Lung (tissue), 12 donors: Measurements from ENCODE around the gene NLN. TPM values are rescaled to one million over a fixed set of nuclear protein-coding genes. Genes with fewer than 3 reads are reported as not detected.
A peak's percentile ranks its signal among the peaks of the same experiment; 100 is the strongest.

Experiments
- ATAC-seq: fragments of 200-7000 bp; cut with Tn5 transposase; one replicate; pipeline ENCODE4 v1.9.1; 2020; ENCODE audit warnings: moderate number of reproducible peaks; ENCODE audit not compliant: insufficient read depth, low FRiP score
- DNase-seq, 3 donors: peaks; one replicate each; pipeline ENCODE4 v3.0.0-alpha.2; 2013 to 2017
- H3K27ac ChIP-seq, 2 donors: one replicate each; pipeline ENCODE4 v1.5.1; 2013; ENCODE audit warnings: mild to moderate bottlenecking in 2 of 2, moderate library complexity in 2 of 2, control low read depth in 1 of 2, inconsistent platforms in 1 of 2, low read depth in 1 of 2, low read length in 1 of 2
- H3K27me3 ChIP-seq, 3 donors: one replicate each; pipeline ENCODE4 v1.5.1; 2013; ENCODE audit warnings: low read length in 2 of 3; ENCODE audit not compliant: control insufficient read depth in 3 of 3, insufficient read depth in 3 of 3
- H3K36me3 ChIP-seq, 4 donors: one replicate each; pipeline ENCODE4 v1.5.1; 2013; ENCODE audit warnings: low read length in 4 of 4, mild to moderate bottlenecking in 1 of 4, moderate library complexity in 1 of 4; ENCODE audit not compliant: control insufficient read depth in 4 of 4, insufficient read depth in 4 of 4
- H3K4me1 ChIP-seq, 5 donors: one replicate each; pipeline ENCODE4 v1.5.1; 2013; ENCODE audit warnings: low read length in 5 of 5, mild to moderate bottlenecking in 2 of 5, moderate library complexity in 1 of 5; ENCODE audit not compliant: control insufficient read depth in 5 of 5, insufficient read depth in 5 of 5
- H3K4me3 ChIP-seq: one replicate; pipeline ENCODE4 v1.5.1; 2013; ENCODE audit warnings: mild to moderate bottlenecking, control low read depth, moderate library complexity
- H3K9ac ChIP-seq, 2 donors: one replicate each; pipeline ENCODE4 v1.5.1; 2013; ENCODE audit warnings: low read length in 2 of 2, control low read depth in 1 of 2; ENCODE audit not compliant: insufficient read depth in 1 of 2
- H3K9me3 ChIP-seq, 4 donors: one replicate each; pipeline ENCODE4 v1.5.1; 2013; ENCODE audit warnings: low read length in 3 of 4, mild to moderate bottlenecking in 1 of 4, moderate library complexity in 1 of 4; ENCODE audit not compliant: control insufficient read depth in 4 of 4, insufficient read depth in 3 of 4
- WGBS, 2 donors: extraction: QIAGEN DNeasy Blood & Tissue Kit; methylation state at CpG; one replicate each; pipeline ENCODE4 v1.1.7; 2013; 5-methylcytosine and 5-hydroxymethylcytosine counted together
- polyA plus RNA-seq, 2 donors: library from polyadenylated mRNA; stranded (reverse); fragments of 200-250 nt; gene quantifications; one replicate each; pipeline ENCODE4 v1.2.1, GENCODE V29; 2013
- total RNA-seq, 2 donors: library from RNA; depleted of rRNA in 1 of 2; stranded (reverse); fragments of >200 nt in 1 of 2; gene quantifications; one replicate each; pipeline ENCODE4 v1.2.1, GENCODE V29; 2014 to 2021
- TF ChIP-seq, protein P1 (sequence below): IDR thresholded peaks from 2 replicates; pipeline ENCODE4 v1.5.1; 2012; ENCODE audit warnings: mild to moderate bottlenecking; ENCODE audit errors: control extremely low read depth, extremely low read depth
- donor health status: control.
- donor health status: control.
- donor health status: Bipolar disorder and iron deficiency.
- donor health status: healthy.
- donor health status: DM: yes; HTN: yes; CAD: no.

The NLN gene
- total and polyA plus RNA-seq, 4 donors, result 2.9 to 21.3 (median 11.8) TPM

DNA sequence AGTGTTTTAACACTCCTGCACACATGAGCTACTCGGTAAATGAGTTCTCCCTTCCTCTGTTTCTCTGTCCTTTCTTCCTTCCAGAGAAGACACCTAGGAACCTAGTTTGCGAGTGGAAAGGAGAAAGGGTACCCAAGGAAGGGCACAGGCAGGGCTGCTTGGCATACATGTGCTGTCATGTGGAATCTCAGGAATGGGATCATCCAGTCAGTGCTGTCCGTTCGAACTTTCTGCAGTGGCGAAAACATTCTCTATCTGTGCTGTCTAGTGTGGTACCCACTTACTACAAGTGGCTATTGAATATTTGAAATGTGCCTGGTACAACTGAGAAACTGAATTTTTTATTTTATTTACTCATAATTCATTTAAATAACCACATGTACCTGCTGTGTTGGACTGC lies 28.0 kb downstream of the NLN start:
- DNase-seq (no peak), ATAC-seq (no peak)
- Histone ChIP-seq H3K9me3 (no peaks in the 10 kb centered on the region), H3K4me1 (peaks cover 0 to 3% (median 0%) of the 10 kb centered on the region in 5 donors), H3K4me3 (no peak overlapping the region), H3K9ac (no peak overlapping the region), H3K36me3 (no peaks in the 10 kb centered on the region), H3K27me3 (no peaks in the 10 kb centered on the region), H3K27ac (no peak overlapping the region)
- TF ChIP-seq, protein P1, sequence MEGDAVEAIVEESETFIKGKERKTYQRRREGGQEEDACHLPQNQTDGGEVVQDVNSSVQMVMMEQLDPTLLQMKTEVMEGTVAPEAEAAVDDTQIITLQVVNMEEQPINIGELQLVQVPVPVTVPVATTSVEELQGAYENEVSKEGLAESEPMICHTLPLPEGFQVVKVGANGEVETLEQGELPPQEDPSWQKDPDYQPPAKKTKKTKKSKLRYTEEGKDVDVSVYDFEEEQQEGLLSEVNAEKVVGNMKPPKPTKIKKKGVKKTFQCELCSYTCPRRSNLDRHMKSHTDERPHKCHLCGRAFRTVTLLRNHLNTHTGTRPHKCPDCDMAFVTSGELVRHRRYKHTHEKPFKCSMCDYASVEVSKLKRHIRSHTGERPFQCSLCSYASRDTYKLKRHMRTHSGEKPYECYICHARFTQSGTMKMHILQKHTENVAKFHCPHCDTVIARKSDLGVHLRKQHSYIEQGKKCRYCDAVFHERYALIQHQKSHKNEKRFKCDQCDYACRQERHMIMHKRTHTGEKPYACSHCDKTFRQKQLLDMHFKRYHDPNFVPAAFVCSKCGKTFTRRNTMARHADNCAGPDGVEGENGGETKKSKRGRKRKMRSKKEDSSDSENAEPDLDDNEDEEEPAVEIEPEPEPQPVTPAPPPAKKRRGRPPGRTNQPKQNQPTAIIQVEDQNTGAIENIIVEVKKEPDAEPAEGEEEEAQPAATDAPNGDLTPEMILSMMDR, result no peak
- WGBS, 2 donors, result 92 to 93% methylated on average over 5 of the region's 5 CpGs

DNA sequence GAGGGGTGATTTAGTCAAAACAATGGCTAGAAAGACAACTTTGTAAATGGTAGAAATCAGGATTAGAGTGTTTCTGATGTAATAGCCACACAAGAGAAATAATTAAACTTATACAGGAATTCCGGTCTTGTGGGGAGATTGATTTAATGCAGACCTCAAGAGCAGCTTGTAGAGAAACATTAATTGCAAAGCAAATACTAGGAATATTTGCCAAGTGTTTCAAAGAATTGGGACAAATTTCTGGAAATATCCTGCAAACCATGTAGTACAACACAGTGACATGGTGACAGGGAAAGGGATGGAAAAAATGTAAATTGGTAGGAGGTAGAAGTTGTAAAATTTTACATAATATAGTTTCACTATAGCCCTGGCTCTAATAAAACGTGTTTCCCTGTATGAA lies 28.9 kb downstream of the NLN start:
- WGBS, 2 donors, result 62 to 73% methylated on average over 2 of the region's 2 CpGs
- H3K4me1 ChIP-seq, result peaks cover 0 to 3% (median 0%) of the 10 kb centered on the region in 5 donors
- TF ChIP-seq, protein P1, result no peak
- H3K36me3 ChIP-seq, result no peaks in the 10 kb centered on the region
- no peak overlapping the region for H3K4me3 ChIP-seq
- ATAC-seq, result no peak
- no peak overlapping the region for H3K27ac ChIP-seq
- DNase-seq, result peak in 2 of 3 donors; percentile 30 to 33
- H3K9ac ChIP-seq, result no peak overlapping the region
- H3K27me3 ChIP-seq, result no peaks in the 10 kb centered on the region
- no peaks in the 10 kb centered on the region for H3K9me3 ChIP-seq

DNA sequence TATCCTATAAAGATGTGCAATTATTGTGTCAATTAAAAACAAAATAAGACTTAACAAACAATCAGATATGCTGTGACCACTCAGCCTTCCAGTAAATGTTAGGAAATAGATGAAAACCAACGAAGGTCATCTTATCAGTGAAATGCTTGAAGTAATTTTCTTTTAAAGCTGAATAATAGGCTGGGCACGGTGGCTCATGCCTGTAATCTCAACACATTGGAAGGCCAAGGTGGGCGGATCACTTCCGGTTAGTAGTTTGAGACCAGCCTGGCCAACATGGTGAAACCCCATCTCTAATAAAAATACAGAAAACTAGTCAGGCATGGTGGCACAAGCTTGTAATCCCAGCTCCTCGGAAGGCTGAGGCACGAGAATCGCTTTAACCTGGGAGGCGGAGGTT lies 31.2 kb downstream of the NLN start:
- TF ChIP-seq, protein P1, result no peak

DNA sequence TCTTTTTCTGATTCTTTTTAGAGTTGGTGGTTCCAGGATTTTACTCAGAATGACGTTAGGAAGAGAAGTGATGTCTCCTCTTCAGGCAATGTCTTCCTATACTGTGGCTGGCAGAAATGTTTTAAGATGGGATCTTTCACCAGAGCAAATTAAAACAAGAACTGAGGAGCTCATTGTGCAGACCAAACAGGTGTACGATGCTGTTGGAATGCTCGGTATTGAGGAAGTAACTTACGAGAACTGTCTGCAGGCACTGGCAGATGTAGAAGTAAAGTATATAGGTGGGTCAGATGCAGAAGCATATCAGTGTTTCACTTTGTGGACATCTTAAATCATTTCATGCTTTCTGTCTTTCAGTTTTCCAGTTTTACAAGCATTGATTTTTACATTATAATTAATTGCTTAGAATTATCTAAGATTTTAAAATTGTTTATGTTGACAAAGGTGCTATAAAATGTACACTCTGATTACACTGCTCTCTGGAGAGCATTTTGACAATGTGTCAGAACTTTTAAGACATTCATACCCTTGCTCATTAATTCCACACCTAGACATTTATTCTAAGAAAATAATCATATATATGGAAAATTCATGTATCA lies 36.6 kb downstream of the NLN start:
- H3K36me3 ChIP-seq, result peaks cover 0 to 4% (median 3%) of the 10 kb centered on the region in 4 donors
- DNase-seq (no peak), ATAC-seq (no peak)
- H3K27me3 ChIP-seq, result no peaks in the 10 kb centered on the region
- TF ChIP-seq, protein P1, result no peak
- H3K4me1 ChIP-seq, result peaks cover 0 to 1% (median 0%) of the 10 kb centered on the region in 5 donors
- H3K27ac ChIP-seq, result no peak overlapping the region
- no peak overlapping the region for H3K9ac ChIP-seq
- H3K4me3 ChIP-seq, result no peak overlapping the region
- H3K9me3 ChIP-seq, result no peaks in the 10 kb centered on the region
- 64 to 70% methylated on average over 4 of the region's 4 CpGs for WGBS, 2 donors

More for the DNA sequence above, 31.2 kb downstream of the NLN start:
- no peak overlapping the region for H3K4me3 ChIP-seq
- no peak for ATAC-seq
- H3K4me1 ChIP-seq, result peaks cover 0 to 3% (median 0%) of the 10 kb centered on the region in 5 donors
- no peak overlapping the region for H3K27ac ChIP-seq
- no peak for DNase-seq
- no peaks in the 10 kb centered on the region for H3K27me3 ChIP-seq
- H3K9me3 ChIP-seq, result no peaks in the 10 kb centered on the region
- 89 to 92% methylated on average over 8 of the region's 8 CpGs for WGBS, 2 donors
- no peak overlapping the region for H3K9ac ChIP-seq
- H3K36me3 ChIP-seq, result no peaks in the 10 kb centered on the region
